Nephron progenitor cell (in vitro differentiated cells): Measurements from ENCODE around the gene JAKMIP2.

ENCODE experiments used
- DNase-seq: peaks from one replicate; pipeline ENCODE4 v3.0.0; 2021
- H3K27ac Mint-ChIP-seq: 2 replicates; pipeline ENCODE4 v1.8.0; 2021; ENCODE audit warnings: mild to moderate bottlenecking, moderate library complexity, mixed read lengths
- H3K27me3 Mint-ChIP-seq: 2 replicates; pipeline ENCODE4 v1.8.0; 2021; ENCODE audit warnings: mild to moderate bottlenecking, low read depth, mixed read lengths; ENCODE audit not compliant: poor library complexity
- H3K36me3 Mint-ChIP-seq: 2 replicates; pipeline ENCODE4 v1.8.0; 2021; ENCODE audit warnings: low read depth, mixed read lengths
- H3K4me1 Mint-ChIP-seq: 2 replicates; pipeline ENCODE4 v1.8.0; 2021; ENCODE audit warnings: mixed read lengths
- H3K4me3 Mint-ChIP-seq: 2 replicates; pipeline ENCODE4 v1.8.0; 2021; ENCODE audit warnings: mild to moderate bottlenecking, moderate library complexity, mixed read lengths
- H3K9me3 Mint-ChIP-seq: 2 replicates; pipeline ENCODE4 v1.8.0; 2021; ENCODE audit warnings: mild to moderate bottlenecking, moderate library complexity, mixed read lengths
- CTCF ChIP-seq: fragments of 200-600 bp; sonication (generic); IDR thresholded peaks from 2 replicates; pipeline ENCODE4 v1.5.0; 2021; ENCODE audit warnings: antibody characterized with exemption

JAKMIP2 gene

DNA sequence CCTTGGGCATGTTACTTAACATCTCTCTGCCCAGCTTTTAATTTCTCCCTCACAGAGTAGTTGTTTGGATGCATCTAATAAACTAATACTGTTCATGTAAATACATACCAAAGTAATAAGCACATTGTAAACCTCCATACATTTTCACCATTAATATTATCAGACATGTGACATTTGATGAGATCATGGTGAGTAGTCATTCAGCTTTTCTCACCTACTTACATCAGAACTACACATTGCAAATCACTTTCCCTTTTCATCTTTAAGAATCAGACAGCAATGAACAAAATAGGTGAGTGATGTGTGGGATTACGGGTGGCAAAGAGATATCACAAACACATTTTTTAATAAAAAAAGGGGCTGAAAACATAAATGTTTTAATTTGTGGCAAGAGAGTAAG is 89.3 kb downstream of the JAKMIP2 start:
- H3K27me3 Mint-ChIP-seq = no peaks in the 10 kb centered on the region
- H3K9me3 Mint-ChIP-seq = peaks cover 24% of the 10 kb centered on the region
- no peak for TF ChIP-seq CTCF
- peaks cover 17% of the 10 kb centered on the region for H3K36me3 Mint-ChIP-seq
- no peak overlapping the region for H3K4me3 Mint-ChIP-seq
- no peak for DNase-seq
- H3K27ac Mint-ChIP-seq = no peak overlapping the region
- peaks cover 40% of the 10 kb centered on the region for H3K4me1 Mint-ChIP-seq

DNA sequence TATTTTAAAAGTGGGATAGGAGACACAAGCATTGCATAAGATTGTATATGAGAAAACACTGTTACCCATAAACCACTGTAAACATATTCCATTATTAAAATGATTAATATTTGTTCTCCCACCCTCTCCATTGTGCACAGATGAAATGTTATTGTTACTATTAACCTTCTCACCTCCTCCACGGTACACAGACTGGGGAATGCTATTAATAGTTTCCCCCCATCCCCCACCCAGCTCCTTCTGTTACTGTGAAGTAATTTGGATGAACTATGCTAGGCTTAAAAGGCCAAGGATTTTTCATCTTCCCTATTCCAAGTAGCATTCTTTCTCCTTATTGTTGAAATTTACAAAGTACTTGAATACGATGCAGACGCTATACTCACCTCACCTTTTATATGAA is 91.4 kb downstream of the JAKMIP2 start:
- Mint-ChIP-seq H3K36me3 (peaks cover 5% of the 10 kb centered on the region), H3K4me1 (peaks cover 40% of the 10 kb centered on the region), H3K27me3 (no peaks in the 10 kb centered on the region), H3K4me3 (no peak overlapping the region), H3K27ac (peak overlapping the region; percentile 50), H3K9me3 (peaks cover 4% of the 10 kb centered on the region)
- no peak for TF ChIP-seq CTCF
- no peak for DNase-seq

DNA sequence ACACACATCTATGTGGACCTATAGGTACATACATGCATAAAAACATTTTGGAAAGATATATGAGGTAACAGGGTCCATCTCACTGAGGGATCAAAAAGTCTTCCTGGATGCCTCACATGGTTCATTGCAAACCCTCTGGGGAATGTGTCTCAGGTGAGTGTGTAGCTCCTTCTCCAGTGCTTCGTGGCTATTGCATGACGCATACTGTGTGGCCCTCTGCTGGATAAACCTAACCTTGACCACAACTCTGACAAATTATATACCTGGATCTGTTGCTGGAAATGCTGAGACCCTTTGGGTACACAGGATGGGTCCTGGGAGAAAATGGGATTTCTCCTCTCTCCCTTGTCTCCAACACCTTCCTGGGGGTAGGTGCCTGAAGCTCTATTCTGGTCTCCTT is 91.9 kb downstream of the JAKMIP2 start:
- H3K4me1 Mint-ChIP-seq = peaks cover 40% of the 10 kb centered on the region
- peaks cover 4% of the 10 kb centered on the region for H3K9me3 Mint-ChIP-seq
- H3K36me3 Mint-ChIP-seq = peaks cover 4% of the 10 kb centered on the region
- H3K4me3 Mint-ChIP-seq = no peak overlapping the region
- H3K27me3 Mint-ChIP-seq = no peaks in the 10 kb centered on the region
- no peak for TF ChIP-seq CTCF
- peak overlapping the region; percentile 50 for H3K27ac Mint-ChIP-seq
- DNase-seq = no peak

GRCh38 chr5:147689426-147689825 is 93.1 kb downstream of the JAKMIP2 start:
- peaks cover 37% of the 10 kb centered on the region for H3K4me1 Mint-ChIP-seq
- no peaks in the 10 kb centered on the region for H3K27me3 Mint-ChIP-seq
- H3K36me3 Mint-ChIP-seq = no peaks in the 10 kb centered on the region
- no peaks in the 10 kb centered on the region for H3K9me3 Mint-ChIP-seq
- peak overlapping the region; percentile 78 for H3K27ac Mint-ChIP-seq
- DNase-seq = no peak
- H3K4me3 Mint-ChIP-seq = no peak overlapping the region
- TF ChIP-seq CTCF = no peak

DNA sequence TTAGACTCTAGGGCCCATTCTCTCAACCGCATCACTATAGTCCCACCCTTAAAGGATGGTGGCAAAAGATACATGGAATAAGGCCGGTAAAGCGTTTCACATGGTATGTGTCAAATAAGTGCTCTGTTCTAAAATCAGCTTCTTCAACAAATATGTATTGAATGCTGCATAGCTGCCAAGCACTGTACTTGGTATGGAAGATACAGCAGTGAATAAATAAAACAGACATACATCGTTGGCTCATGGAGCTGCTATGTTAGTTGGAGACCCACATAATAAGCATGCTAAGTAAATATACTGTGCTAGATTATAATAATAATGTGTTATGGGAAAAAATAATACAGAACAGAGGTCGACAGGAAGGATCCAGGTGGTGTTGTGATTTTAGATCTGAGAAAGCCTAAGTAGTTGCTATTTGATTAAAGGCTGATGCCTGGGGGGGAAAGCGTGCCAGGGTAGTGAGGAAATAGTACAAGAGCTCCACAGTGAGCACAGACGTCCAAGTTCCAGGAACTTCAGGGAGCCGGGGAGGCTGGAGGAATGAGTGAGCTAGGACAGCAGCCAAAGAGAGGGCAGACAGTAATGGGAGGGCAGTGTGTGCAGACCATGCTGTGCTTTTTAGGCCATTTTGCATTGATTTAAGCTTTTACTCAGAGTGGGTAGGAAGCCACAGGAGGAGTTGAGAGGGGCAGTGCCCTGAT is 93.7 kb downstream of the JAKMIP2 start:
- Mint-ChIP-seq H3K27me3 (no peaks in the 10 kb centered on the region), H3K4me3 (no peak overlapping the region), H3K9me3 (no peaks in the 10 kb centered on the region), H3K4me1 (peaks cover 30% of the 10 kb centered on the region), H3K27ac (peak overlapping the region; percentile 78), H3K36me3 (no peaks in the 10 kb centered on the region)
- no peak for TF ChIP-seq CTCF
- no peak for DNase-seq

DNA sequence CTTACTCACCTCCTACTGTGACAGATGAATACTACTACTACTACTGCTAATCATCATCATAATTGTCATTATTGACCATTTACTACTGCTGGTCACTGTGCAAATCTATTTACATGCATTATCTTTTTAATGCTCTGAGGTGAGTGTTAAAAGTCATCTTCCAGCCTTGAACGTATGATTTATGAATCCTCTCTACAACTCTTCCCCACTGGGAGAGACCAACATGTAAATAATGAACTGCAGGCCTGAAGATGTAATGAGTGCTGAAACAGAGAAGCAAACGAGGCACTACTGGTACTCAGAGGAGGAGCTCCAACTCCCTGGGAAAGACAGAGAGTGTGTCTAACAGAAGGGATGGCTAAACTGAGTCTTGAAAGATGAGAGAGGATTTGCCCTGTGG is 95.4 kb downstream of the JAKMIP2 start:
- Mint-ChIP-seq H3K27me3 (peaks cover 3% of the 10 kb centered on the region), H3K36me3 (no peaks in the 10 kb centered on the region), H3K27ac (no peak overlapping the region), H3K4me3 (no peak overlapping the region), H3K9me3 (no peaks in the 10 kb centered on the region), H3K4me1 (peaks cover 20% of the 10 kb centered on the region)
- DNase-seq = no peak
- TF ChIP-seq CTCF = no peak
